ENCODE measurements around the gene WBP1L.
"Not testable (repeated sequence)": the region's sequence is repeated elsewhere in the genome, so short reads cannot be mapped to it uniquely, and the experiment has no call there.

The WBP1L gene

DNA sequence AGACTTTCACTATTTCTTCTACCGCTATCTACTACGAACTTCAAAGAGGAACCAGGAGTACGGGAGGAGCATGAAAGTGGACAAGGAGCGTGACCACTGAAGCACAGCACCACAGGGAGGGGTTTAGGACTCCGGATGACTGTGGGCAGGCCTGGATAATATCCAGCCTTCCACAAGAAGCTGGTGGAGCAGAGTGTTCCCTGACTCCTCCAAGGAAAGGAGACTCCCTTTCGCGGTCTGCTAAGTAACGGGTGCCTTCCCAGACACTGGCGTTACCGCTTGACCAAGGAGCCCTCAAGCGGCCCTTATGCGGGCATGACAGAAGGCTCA, 15.2 kb downstream of the WBP1L start:
- POLR2A ChIA-PET; H3K36me3 ChIP-seq (ENCODE audit: control insufficient read depth in 2 of 2, insufficient read depth in 1 of 2, low read length in 2 of 2); H3K9me3 ChIP-seq (ENCODE audit: control insufficient read depth, insufficient read depth, low read depth, low read length); H3K4me1 ChIP-seq (ENCODE audit: control insufficient read depth, insufficient read depth, low read length); H3K4me3 ChIP-seq (ENCODE audit: low read depth, low read length); H3K27ac ChIP-seq (ENCODE audit: extremely low read depth, low read depth, low read length): not testable (repeated sequence)
- CTCF ChIA-PET, result interaction anchor here (0.6 kb wide), 1 partner anchor 72 kb away, joined by 4 read pairs; no protein-coding TSS in a partner anchor

DNA sequence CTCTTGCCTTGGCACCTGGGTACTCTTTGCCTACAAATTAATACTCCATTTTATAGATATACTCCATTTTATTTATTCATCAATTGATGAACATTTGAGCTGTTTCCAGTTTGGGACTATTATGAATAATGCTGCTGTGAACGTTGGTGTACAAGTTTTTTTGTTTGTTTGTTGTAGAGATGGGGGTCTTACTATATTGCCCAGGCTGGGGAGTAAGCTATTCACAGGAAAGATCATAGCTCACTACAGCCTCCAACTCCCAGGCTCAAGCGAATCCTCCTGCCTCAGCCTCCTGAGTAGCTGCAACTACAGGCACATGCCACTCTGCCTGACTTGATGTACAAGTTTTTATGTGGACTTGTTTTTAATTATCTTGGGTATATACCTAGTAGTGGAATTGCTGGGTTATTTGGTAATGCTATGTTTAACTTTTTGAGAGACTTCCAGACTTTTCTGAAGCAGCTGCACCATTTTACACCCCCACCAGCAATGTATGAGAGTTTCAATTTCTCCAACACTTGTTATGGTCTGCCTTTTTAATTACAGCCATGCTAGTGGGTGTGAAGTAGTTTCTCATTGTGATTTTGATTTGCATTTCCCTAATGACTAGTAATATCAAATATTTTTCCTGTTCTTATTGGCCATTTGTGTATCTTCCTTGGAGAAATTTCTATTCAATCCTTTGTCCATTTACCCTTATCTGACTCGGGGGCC, 15.9 kb downstream of the WBP1L start:
- no peak overlapping the region for H3K4me3 ChIP-seq (ENCODE audit: low read depth, low read length)
- H3K27ac ChIP-seq (ENCODE audit: extremely low read depth, low read depth, low read length), result no peak overlapping the region
- no peaks in the 10 kb centered on the region for H3K36me3 ChIP-seq (ENCODE audit: control insufficient read depth in 2 of 2, insufficient read depth in 1 of 2, low read length in 2 of 2)
- H3K4me1 ChIP-seq (ENCODE audit: control insufficient read depth, insufficient read depth, low read length), result peaks cover 2% of the 10 kb centered on the region; the same call in 1 of the 2 replicates
- H3K9me3 ChIP-seq (ENCODE audit: control insufficient read depth, insufficient read depth, low read depth, low read length), result no peaks in the 10 kb centered on the region
- CTCF ChIA-PET, result interaction anchor here (0.6 to 0.7 kb wide), 5 partner anchors 71 to 1157 kb away, joined by 3 to 5 read pairs (median 4); no protein-coding TSS in a partner anchor
- peak; percentile 99 for TF ChIP-seq ZNF184 (tag by site-specific recombination; IDR thresholded peaks at IDR 0.05)
- TF ChIP-seq, protein P1, sequence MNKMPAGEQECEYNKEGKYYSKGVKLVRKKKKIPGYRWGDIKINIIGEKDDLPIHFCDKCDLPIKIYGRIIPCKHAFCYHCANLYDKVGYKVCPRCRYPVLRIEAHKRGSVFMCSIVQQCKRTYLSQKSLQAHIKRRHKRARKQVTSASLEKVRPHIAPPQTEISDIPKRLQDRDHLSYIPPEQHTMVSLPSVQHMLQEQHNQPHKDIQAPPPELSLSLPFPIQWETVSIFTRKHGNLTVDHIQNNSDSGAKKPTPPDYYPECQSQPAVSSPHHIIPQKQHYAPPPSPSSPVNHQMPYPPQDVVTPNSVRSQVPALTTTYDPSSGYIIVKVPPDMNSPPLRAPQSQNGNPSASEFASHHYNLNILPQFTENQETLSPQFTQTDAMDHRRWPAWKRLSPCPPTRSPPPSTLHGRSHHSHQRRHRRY (tag by site-specific recombination; IDR thresholded peaks at IDR 0.05), result no peak
- TF ChIP-seq, protein P2, sequence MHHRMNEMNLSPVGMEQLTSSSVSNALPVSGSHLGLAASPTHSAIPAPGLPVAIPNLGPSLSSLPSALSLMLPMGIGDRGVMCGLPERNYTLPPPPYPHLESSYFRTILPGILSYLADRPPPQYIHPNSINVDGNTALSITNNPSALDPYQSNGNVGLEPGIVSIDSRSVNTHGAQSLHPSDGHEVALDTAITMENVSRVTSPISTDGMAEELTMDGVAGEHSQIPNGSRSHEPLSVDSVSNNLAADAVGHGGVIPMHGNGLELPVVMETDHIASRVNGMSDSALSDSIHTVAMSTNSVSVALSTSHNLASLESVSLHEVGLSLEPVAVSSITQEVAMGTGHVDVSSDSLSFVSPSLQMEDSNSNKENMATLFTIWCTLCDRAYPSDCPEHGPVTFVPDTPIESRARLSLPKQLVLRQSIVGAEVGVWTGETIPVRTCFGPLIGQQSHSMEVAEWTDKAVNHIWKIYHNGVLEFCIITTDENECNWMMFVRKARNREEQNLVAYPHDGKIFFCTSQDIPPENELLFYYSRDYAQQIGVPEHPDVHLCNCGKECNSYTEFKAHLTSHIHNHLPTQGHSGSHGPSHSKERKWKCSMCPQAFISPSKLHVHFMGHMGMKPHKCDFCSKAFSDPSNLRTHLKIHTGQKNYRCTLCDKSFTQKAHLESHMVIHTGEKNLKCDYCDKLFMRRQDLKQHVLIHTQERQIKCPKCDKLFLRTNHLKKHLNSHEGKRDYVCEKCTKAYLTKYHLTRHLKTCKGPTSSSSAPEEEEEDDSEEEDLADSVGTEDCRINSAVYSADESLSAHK (tag by site-specific recombination; IDR thresholded peaks at IDR 0.05), result peak; percentile 66; the same call in 1 of the 2 replicates
- no peak for TF ChIP-seq TCF7L2 (IDR thresholded peaks at IDR 0.05; ENCODE audit: borderline replicate concordance, low read depth, low read length)
- TF ChIP-seq ZNF121 (tag by site-specific recombination; IDR thresholded peaks at IDR 0.05), result peak; percentile 90
- POLR2A ChIA-PET, result no interaction called here

DNA sequence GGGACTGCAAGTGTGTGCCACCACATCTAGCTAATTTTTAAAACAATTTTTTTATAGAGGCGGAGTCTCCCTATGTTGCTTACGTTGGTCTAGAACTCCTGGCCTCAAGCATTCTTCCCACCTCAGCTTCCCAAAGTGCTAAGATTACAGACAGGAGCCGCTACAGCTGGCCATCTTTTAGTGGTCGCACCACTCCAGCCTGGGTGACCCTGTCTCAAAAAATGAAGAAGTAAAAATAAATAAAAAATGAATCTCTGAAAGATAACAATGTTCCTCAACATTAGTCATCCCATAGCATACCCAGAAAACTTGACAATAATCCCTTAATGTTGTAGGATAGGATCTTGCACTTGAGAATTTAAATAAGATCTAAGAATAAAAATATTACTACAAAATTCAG, 18.2 kb downstream of the WBP1L start:
- Histone ChIP-seq H3K36me3 (ENCODE audit: control insufficient read depth in 2 of 2, insufficient read depth in 1 of 2, low read length in 2 of 2) (no peaks in the 10 kb centered on the region), H3K4me3 (ENCODE audit: low read depth, low read length) (no peak overlapping the region), H3K9me3 (ENCODE audit: control insufficient read depth, insufficient read depth, low read depth, low read length) (no peaks in the 10 kb centered on the region), H3K27ac (ENCODE audit: extremely low read depth, low read depth, low read length) (no peak overlapping the region), H3K4me1 (ENCODE audit: control insufficient read depth, insufficient read depth, low read length) (peaks cover 8% of the 10 kb centered on the region)
- POLR2A ChIA-PET, result no interaction called here
- CTCF ChIA-PET, result interaction anchor here (0.7 to 6.2 kb wide), 2 partner anchors 9 to 38 kb away, joined by 3 to 47 read pairs; no protein-coding TSS in a partner anchor
- no peak for TF ChIP-seq ZNF391 (tag by site-specific recombination; IDR thresholded peaks at IDR 0.05; ENCODE audit: borderline replicate concordance, low read depth)
- TF ChIP-seq, protein P3, sequence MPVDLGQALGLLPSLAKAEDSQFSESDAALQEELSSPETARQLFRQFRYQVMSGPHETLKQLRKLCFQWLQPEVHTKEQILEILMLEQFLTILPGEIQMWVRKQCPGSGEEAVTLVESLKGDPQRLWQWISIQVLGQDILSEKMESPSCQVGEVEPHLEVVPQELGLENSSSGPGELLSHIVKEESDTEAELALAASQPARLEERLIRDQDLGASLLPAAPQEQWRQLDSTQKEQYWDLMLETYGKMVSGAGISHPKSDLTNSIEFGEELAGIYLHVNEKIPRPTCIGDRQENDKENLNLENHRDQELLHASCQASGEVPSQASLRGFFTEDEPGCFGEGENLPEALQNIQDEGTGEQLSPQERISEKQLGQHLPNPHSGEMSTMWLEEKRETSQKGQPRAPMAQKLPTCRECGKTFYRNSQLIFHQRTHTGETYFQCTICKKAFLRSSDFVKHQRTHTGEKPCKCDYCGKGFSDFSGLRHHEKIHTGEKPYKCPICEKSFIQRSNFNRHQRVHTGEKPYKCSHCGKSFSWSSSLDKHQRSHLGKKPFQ (tag by site-specific recombination; IDR thresholded peaks at IDR 0.05), result no peak
- TF ChIP-seq ZNF114 (tag by site-specific recombination; IDR thresholded peaks at IDR 0.05), result no peak
- TF ChIP-seq ZFP69B (tag by site-specific recombination; IDR thresholded peaks at IDR 0.05), result no peak
- TF ChIP-seq GLI2 (tag by site-specific recombination; IDR thresholded peaks at IDR 0.05; ENCODE audit: borderline replicate concordance, low read depth), result no peak
- TF ChIP-seq, protein P4, sequence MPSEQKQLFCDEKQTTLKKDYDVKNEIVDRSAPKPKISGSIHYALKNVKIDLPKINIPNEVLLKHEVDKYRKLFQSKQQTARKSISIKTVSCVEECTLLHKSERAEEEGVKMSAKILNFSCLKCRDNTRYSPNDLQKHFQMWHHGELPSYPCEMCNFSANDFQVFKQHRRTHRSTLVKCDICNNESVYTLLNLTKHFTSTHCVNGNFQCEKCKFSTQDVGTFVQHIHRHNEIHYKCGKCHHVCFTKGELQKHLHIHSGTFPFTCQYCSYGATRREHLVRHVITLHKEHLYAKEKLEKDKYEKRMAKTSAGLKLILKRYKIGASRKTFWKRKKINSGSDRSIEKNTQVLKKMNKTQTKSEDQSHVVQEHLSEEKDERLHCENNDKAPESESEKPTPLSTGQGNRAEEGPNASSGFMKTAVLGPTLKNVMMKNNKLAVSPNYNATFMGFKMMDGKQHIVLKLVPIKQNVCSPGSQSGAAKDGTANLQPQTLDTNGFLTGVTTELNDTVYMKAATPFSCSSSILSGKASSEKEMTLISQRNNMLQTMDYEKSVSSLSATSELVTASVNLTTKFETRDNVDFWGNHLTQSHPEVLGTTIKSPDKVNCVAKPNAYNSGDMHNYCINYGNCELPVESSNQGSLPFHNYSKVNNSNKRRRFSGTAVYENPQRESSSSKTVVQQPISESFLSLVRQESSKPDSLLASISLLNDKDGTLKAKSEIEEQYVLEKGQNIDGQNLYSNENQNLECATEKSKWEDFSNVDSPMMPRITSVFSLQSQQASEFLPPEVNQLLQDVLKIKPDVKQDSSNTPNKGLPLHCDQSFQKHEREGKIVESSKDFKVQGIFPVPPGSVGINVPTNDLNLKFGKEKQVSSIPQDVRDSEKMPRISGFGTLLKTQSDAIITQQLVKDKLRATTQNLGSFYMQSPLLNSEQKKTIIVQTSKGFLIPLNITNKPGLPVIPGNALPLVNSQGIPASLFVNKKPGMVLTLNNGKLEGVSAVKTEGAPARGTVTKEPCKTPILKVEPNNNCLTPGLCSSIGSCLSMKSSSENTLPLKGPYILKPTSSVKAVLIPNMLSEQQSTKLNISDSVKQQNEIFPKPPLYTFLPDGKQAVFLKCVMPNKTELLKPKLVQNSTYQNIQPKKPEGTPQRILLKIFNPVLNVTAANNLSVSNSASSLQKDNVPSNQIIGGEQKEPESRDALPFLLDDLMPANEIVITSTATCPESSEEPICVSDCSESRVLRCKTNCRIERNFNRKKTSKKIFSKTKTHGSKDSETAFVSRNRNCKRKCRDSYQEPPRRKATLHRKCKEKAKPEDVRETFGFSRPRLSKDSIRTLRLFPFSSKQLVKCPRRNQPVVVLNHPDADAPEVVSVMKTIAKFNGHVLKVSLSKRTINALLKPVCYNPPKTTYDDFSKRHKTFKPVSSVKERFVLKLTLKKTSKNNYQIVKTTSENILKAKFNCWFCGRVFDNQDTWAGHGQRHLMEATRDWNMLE (tag by site-specific recombination; conservative IDR thresholded peaks at IDR 0.05; ENCODE audit: low read depth), result no peak
- TF ChIP-seq ZNF146 (tag by site-specific recombination; IDR thresholded peaks at IDR 0.05), result no peak
- no peak for TF ChIP-seq ZNF19 (tag by site-specific recombination; IDR thresholded peaks at IDR 0.05; ENCODE audit: low read depth)
- TF ChIP-seq ZNF626 (tag by site-specific recombination; IDR thresholded peaks at IDR 0.05), result no peak
- TF ChIP-seq, protein P5, sequence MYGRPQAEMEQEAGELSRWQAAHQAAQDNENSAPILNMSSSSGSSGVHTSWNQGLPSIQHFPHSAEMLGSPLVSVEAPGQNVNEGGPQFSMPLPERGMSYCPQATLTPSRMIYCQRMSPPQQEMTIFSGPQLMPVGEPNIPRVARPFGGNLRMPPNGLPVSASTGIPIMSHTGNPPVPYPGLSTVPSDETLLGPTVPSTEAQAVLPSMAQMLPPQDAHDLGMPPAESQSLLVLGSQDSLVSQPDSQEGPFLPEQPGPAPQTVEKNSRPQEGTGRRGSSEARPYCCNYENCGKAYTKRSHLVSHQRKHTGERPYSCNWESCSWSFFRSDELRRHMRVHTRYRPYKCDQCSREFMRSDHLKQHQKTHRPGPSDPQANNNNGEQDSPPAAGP (tag by site-specific recombination; IDR thresholded peaks at IDR 0.05), result no peak
- TF ChIP-seq ZNF610 (tag by site-specific recombination; IDR thresholded peaks at IDR 0.05; ENCODE audit: borderline replicate concordance), result no peak
- no peak for TF ChIP-seq MZF1 (tag by site-specific recombination; IDR thresholded peaks at IDR 0.05; ENCODE audit: borderline replicate concordance)
